ENCODE measurements around the gene LTBP1. TPM values are rescaled to one million over a fixed set of nuclear protein-coding genes. Genes with fewer than 3 reads are reported as not detected.

The LTBP1 gene
- total and polyA plus RNA-seq, 2 of the 13 experiments (the other 11 are each of a cell fraction or from before 2014, with no cell fraction given) = 0.12 to 0.22 TPM

DNA sequence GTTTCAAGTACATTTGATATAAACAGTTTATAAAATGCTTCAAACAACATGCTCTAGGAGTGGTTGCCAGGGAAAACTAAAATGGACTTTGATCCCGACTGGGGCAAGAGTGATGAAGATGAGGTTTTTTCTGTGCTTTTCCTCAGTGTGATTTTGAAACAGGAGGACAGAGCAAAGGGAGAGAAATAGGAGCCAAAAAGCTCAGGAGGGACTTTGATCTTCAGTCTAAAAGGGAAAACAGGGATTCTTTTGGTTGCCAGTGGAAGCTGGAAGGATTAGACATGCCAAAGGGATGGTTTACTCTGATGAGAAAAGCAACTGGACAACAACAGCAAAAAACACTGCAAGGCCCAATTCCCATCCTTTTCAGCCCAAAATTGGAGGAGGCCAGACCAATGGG lies 95.5 kb downstream of the LTBP1 start:
- ATAC-seq (no peak), DNase-seq (ENCODE audit: low spot score) (peak; percentile 31), FAIRE-seq (peak; percentile 28)
- Histone ChIP-seq H3K27ac (ENCODE audit: extremely low read length, insufficient read depth, low read length) (no peak overlapping the region), H4K20me1 (ENCODE audit: insufficient read depth, low read length) (no peaks in the 10 kb centered on the region), H3K36me3 (replicated peaks in 1 of 2; ENCODE audit: control insufficient read depth in 1 of 2, insufficient read depth in 2 of 2, low read length in 2 of 2) (no peaks in the 10 kb centered on the region), H2AFZ (ENCODE audit: low read length) (no peak overlapping the region), H3K79me2 (ENCODE audit: insufficient read depth, low read length) (no peaks in the 10 kb centered on the region), H3K9me3 (ENCODE audit: low read length) (no peaks in the 10 kb centered on the region), H3K4me1 (ENCODE audit: insufficient read depth, low read length) (no peaks in the 10 kb centered on the region; the same call in 1 of the 2 replicates), H3K4me2 (ENCODE audit: low read depth, low read length) (no peak overlapping the region), H3K27me3 (ENCODE audit: control insufficient read depth in 1 of 2, insufficient read depth in 2 of 2, low read length in 2 of 2) (peaks cover 0 to 18% of the 10 kb centered on the region in 2 experiments; a peak in 2 of 5 replicates), H3K9ac (ENCODE audit: insufficient read depth, low read depth, low read length) (no peak overlapping the region), H3K4me3 (replicated peaks in 1 of 3; ENCODE audit: insufficient read depth in 1 of 3, low read depth in 2 of 3, low read length in 3 of 3) (no peak overlapping the region)
- TF ChIP-seq HNF4A (CRISPR knock-in tag; IDR thresholded peaks at IDR 0.05) = peak; percentile 45
- TF ChIP-seq PAX8 (CRISPR knock-in tag; IDR thresholded peaks at IDR 0.05; ENCODE audit: borderline replicate concordance) = no peak
- TF ChIP-seq ARHGAP35 (CRISPR knock-in tag; IDR thresholded peaks at IDR 0.05; ENCODE audit: borderline replicate concordance) = no peak
- POLR2A ChIA-PET = no interaction called here
- in situ Hi-C loops (cut with HindIII; ENCODE audit: extremely low pct_ligation_motif_present, low pct_unique_long_range_greater_than_20kb) (no loop called here), intact Hi-C loops (cut with micrococcal nuclease; ENCODE audit: unreplicated experiment) (no loop called here)
- CTCF ChIA-PET (ENCODE audit: low intra/inter-chr PET ratio, low total read pairs) = no interaction called here
- BruUV-seq (replicated peaks) = no TSS peak
- 0% methylated on average over 1 of the region's 1 CpG for WGBS (ENCODE audit: low lambda C conversion rate)

DNA sequence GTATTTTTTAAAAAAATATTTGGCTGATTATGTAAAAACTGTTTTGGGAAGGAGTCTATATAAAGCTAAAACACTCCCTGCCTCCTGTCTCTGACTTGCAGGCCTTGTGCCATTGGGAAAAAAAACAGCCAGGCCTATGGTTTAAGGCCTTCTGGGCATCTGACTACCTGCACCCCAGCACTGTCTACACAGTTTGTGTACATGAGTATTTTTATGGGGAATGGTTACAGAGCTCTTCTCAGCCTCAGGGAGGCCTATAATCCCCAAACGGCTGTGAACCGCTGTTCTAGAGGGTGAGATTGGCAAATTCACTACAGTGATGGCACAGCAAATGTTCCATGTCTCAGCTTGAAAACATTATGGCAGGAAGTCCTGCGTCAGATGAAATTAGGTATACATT lies 96.1 kb downstream of the LTBP1 start:
- H4K20me1 ChIP-seq (ENCODE audit: insufficient read depth, low read length) = no peaks in the 10 kb centered on the region
- ChIA-PET POLR2A (no interaction called here), CTCF (ENCODE audit: low intra/inter-chr PET ratio, low total read pairs) (no interaction called here)
- no peak overlapping the region for H2AFZ ChIP-seq (ENCODE audit: low read length)
- no peaks in the 10 kb centered on the region for H3K79me2 ChIP-seq (ENCODE audit: insufficient read depth, low read length)
- no peak overlapping the region for H3K27ac ChIP-seq (ENCODE audit: extremely low read length, insufficient read depth, low read length)
- H3K4me1 ChIP-seq (ENCODE audit: insufficient read depth, low read length) = no peaks in the 10 kb centered on the region; the same call in 1 of the 2 replicates
- FAIRE-seq (no peak), DNase-seq (ENCODE audit: low spot score) (no peak), ATAC-seq (no peak)
- H3K9me3 ChIP-seq (ENCODE audit: low read length) = no peaks in the 10 kb centered on the region
- no peaks in the 10 kb centered on the region for H3K36me3 ChIP-seq (replicated peaks in 1 of 2; ENCODE audit: control insufficient read depth in 1 of 2, insufficient read depth in 2 of 2, low read length in 2 of 2)
- H3K9ac ChIP-seq (ENCODE audit: insufficient read depth, low read depth, low read length) = no peak overlapping the region
- peaks cover 0 to 15% of the 10 kb centered on the region in 2 experiments; a peak in 2 of 5 replicates for H3K27me3 ChIP-seq (ENCODE audit: control insufficient read depth in 1 of 2, insufficient read depth in 2 of 2, low read length in 2 of 2)
- H3K4me2 ChIP-seq (ENCODE audit: low read depth, low read length) = no peak overlapping the region
- intact Hi-C loops (cut with micrococcal nuclease; ENCODE audit: unreplicated experiment) = no loop called here
- H3K4me3 ChIP-seq (replicated peaks in 1 of 3; ENCODE audit: insufficient read depth in 1 of 3, low read depth in 2 of 3, low read length in 3 of 3) = no peak overlapping the region
- no TSS peak for BruUV-seq (replicated peaks)
- 52% methylated on average over 3 of the region's 3 CpGs for WGBS (ENCODE audit: low lambda C conversion rate)
- in situ Hi-C loops (cut with HindIII; ENCODE audit: extremely low pct_ligation_motif_present, low pct_unique_long_range_greater_than_20kb) = no loop called here
- TF ChIP-seq ZNF839 (CRISPR knock-in tag; IDR thresholded peaks at IDR 0.05; ENCODE audit: borderline replicate concordance) = no peak
- TF ChIP-seq CENPT (CRISPR knock-in tag; IDR thresholded peaks at IDR 0.05; ENCODE audit: low read depth) = no peak
- no peak for TF ChIP-seq ZNF7 (CRISPR knock-in tag; IDR thresholded peaks at IDR 0.05)
- TF ChIP-seq, protein P1, sequence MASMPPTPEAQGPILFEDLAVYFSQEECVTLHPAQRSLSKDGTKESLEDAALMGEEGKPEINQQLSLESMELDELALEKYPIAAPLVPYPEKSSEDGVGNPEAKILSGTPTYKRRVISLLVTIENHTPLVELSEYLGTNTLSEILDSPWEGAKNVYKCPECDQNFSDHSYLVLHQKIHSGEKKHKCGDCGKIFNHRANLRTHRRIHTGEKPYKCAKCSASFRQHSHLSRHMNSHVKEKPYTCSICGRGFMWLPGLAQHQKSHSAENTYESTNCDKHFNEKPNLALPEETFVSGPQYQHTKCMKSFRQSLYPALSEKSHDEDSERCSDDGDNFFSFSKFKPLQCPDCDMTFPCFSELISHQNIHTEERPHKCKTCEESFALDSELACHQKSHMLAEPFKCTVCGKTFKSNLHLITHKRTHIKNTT (CRISPR knock-in tag; IDR thresholded peaks at IDR 0.05) = no peak
- no peak for TF ChIP-seq YY1 (IDR thresholded peaks at IDR 0.05; ENCODE audit: insufficient read depth, insufficient replicate concordance, low read depth, low read length)
- TF ChIP-seq TOPORS (CRISPR knock-in tag; IDR thresholded peaks at IDR 0.05) = no peak
- TF ChIP-seq, protein P2, sequence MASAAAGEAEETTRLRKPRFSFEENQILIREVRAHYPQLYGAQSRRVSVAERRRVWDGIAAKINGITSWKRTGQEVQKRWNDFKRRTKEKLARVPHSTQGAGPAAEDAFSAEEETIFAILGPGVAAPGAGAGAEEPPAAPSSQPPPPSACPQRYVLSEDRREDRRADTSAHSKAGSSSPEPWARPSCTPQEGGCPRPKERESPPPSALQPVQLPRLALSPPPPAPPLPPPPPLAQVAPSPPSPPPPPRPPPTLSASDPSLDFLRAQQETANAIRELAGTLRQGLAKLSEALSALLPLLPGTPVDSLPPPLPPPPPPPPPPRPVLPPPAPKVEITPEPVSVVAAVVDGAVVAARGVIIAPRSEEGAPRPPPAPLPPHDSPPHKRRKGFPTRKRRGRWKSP (CRISPR knock-in tag; IDR thresholded peaks at IDR 0.05) = no peak
- TF ChIP-seq MTA3 (CRISPR knock-in tag; IDR thresholded peaks at IDR 0.05) = no peak
- no peak for TF ChIP-seq GFI1 (CRISPR knock-in tag; IDR thresholded peaks at IDR 0.05; ENCODE audit: borderline replicate concordance)
- TF ChIP-seq, protein P3, sequence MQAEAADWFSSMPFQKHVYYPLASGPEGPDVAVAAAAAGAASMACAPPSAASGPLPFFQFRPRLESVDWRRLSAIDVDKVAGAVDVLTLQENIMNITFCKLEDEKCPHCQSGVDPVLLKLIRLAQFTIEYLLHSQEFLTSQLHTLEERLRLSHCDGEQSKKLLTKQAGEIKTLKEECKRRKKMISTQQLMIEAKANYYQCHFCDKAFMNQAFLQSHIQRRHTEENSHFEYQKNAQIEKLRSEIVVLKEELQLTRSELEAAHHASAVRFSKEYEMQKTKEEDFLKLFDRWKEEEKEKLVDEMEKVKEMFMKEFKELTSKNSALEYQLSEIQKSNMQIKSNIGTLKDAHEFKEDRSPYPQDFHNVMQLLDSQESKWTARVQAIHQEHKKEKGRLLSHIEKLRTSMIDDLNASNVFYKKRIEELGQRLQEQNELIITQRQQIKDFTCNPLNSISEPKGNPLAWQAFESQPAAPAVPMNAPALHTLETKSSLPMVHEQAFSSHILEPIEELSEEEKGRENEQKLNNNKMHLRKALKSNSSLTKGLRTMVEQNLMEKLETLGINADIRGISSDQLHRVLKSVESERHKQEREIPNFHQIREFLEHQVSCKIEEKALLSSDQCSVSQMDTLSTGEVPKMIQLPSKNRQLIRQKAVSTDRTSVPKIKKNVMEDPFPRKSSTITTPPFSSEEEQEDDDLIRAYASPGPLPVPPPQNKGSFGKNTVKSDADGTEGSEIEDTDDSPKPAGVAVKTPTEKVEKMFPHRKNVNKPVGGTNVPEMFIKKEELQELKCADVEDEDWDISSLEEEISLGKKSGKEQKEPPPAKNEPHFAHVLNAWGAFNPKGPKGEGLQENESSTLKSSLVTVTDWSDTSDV (CRISPR knock-in tag; IDR thresholded peaks at IDR 0.05) = no peak
- no peak for TF ChIP-seq ZNF496 (CRISPR knock-in tag; IDR thresholded peaks at IDR 0.05; ENCODE audit: insufficient replicate concordance)
- no peak for TF ChIP-seq ZNF543 (CRISPR knock-in tag; IDR thresholded peaks at IDR 0.05)

All from HepG2 (cell line).